HG03520 (cell line): ENCODE results near the gene SNX22.

Source experiments
- ATAC-seq: cut with Tn5 transposase; IDR thresholded peaks from one replicate; pipeline ENCODE4 v1.9.1; 2021; ENCODE audit warnings: mild to moderate bottlenecking, moderate library complexity; ENCODE audit not compliant: unreplicated experiment

SNX22 gene

GRCh38 chr15:64133623-64134344 lies 17.7 kb upstream of the SNX22 start:
- no peak for ATAC-seq

- ATAC-seq, result no peak
These were observed 17.1 kb upstream of the SNX22 start for GRCh38 chr15:64134345-64134829.

GRCh38 chr15:64136347-64136746 lies 15.2 kb upstream of the SNX22 start:
- no peak for ATAC-seq

GRCh38 chr15:64137226-64137833 lies 14.2 kb upstream of the SNX22 start:
- no peak for ATAC-seq

GRCh38 chr15:64138331-64138941 lies 13.1 kb upstream of the SNX22 start:
- ATAC-seq, result no peak

- ATAC-seq, result no peak
These were observed 9.6 kb upstream of the SNX22 start for GRCh38 chr15:64141798-64142512.

- no peak for ATAC-seq
These were observed 8.3 kb upstream of the SNX22 start for GRCh38 chr15:64143276-64143675.

- no peak for ATAC-seq
These were observed 7.4 kb upstream of the SNX22 start for GRCh38 chr15:64144192-64144564.

GRCh38 chr15:64144565-64145281 lies 6.8 kb upstream of the SNX22 start:
- ATAC-seq, result peak; percentile 60

- ATAC-seq, result no peak
These were observed 5.5 kb upstream of the SNX22 start for GRCh38 chr15:64146041-64146440.

GRCh38 chr15:64146520-64146884 lies 5.0 kb upstream of the SNX22 start:
- ATAC-seq, result no peak

- no peak for ATAC-seq
These were observed 4.4 kb upstream of the SNX22 start for GRCh38 chr15:64146885-64147681.

GRCh38 chr15:64148168-64148567 lies 3.4 kb upstream of the SNX22 start:
- ATAC-seq, result no peak

GRCh38 chr15:64148581-64148980 lies 3.0 kb upstream of the SNX22 start:
- ATAC-seq, result no peak

GRCh38 chr15:64149424-64149823 lies 2.1 kb upstream of the SNX22 start:
- ATAC-seq, result no peak

GRCh38 chr15:64149893-64150578 lies 1.5 kb upstream of the SNX22 start:
- ATAC-seq, result no peak

GRCh38 chr15:64152507-64153387 lies 1.2 kb downstream of the SNX22 start:
- ATAC-seq, result no peak

GRCh38 chr15:64153480-64154367 lies 2.2 kb downstream of the SNX22 start:
- ATAC-seq, result peak; percentile 47
